GM12878 (cell line): Measurements from ENCODE around the gene FAM161B. TPM values are rescaled to one million over a fixed set of nuclear protein-coding genes. Genes with fewer than 3 reads are reported as not detected.

ENCODE experiments used
- ATAC-seq: fragments of 200-7000 bp; cut with Tn5 transposase; 3 replicates; pipeline ENCODE4 v1.9.1; 2020; ENCODE audit warnings: mild to moderate bottlenecking, moderate library complexity
- BruUV-seq: library from RNA; stranded (reverse); fragments of 400-500 nt; replicated peaks from 2 replicates; lab custom pipeline; 2021; lab: Mats Ljungman, UMichigan
- CTCF ChIA-PET: fragments of 300-600 bp; sonication (Branson Sonifier 250); formaldehyde crosslinking; extraction: SDS; loops from one replicate; lab custom pipeline; 2021; ENCODE audit warnings: inconsistent platforms; lab: Yijun Ruan, JAX
- POLR2A ChIA-PET: fragments of 350-600 bp; formaldehyde crosslinking; extraction: SDS; loops from one replicate; lab custom pipeline; 2021; ENCODE audit warnings: inconsistent platforms; lab: Charles Lee
- RAD21 ChIA-PET: fragments of 300-600 bp; sonication (Branson Sonifier 250); formaldehyde crosslinking; loops from one replicate; lab custom pipeline; 2023; ENCODE audit warnings: antibody characterized with exemption; ENCODE audit not compliant: unreplicated experiment; lab: Charles Lee
- SMC1A ChIA-PET: fragments of 300-600 bp; sonication (Branson Sonifier 250); formaldehyde crosslinking; loops from one replicate; lab custom pipeline; 2023; ENCODE audit not compliant: unreplicated experiment, uncharacterized antibody; lab: Charles Lee
- DNase-seq: peaks from one replicate; pipeline ENCODE4 v3.0.0-alpha.2; 2011; ENCODE audit warnings: low read depth, low spot score
- FAIRE-seq: peaks from 3 replicates; lab custom pipeline; 2011; peaks lifted over from hg19 to GRCh38; lab: Jason Lieb, UNC
- H2AFZ ChIP-seq: 2 replicates; pipeline ENCODE4 v1.6.0; 2011; ENCODE audit warnings: low read depth, low read length, control low read depth; ENCODE audit not compliant: control insufficient read depth
- H3K27ac ChIP-seq: 2 replicates; pipeline ENCODE4 v1.5.1; 2011; ENCODE audit warnings: control low read depth; ENCODE audit not compliant: control insufficient read depth, insufficient read depth
- H3K27me3 ChIP-seq, 2 experiments: replicated peaks in 1 of 2; 2 replicates each; pipeline versions ENCODE4 v1.6.0 to v1.6.1; 2011; ENCODE audit warnings: low read length in 1 of 2; ENCODE audit not compliant: control insufficient read depth in 2 of 2, insufficient read depth in 2 of 2
- H3K36me3 ChIP-seq, 2 experiments: 2 replicates each; pipeline ENCODE4 v1.5.1; 2011; ENCODE audit warnings: low read length in 1 of 2; ENCODE audit not compliant: control insufficient read depth in 2 of 2, insufficient read depth in 2 of 2
- H3K4me1 ChIP-seq: 2 replicates; pipeline ENCODE4 v1.6.1; 2011; ENCODE audit warnings: mild to moderate bottlenecking, low read length, moderate library complexity, mixed read lengths; ENCODE audit not compliant: control insufficient read depth, insufficient read depth
- H3K4me2 ChIP-seq: 2 replicates; pipeline ENCODE4 v1.6.0; 2011; ENCODE audit warnings: control low read depth; ENCODE audit not compliant: control insufficient read depth, insufficient read depth
- H3K4me3 ChIP-seq: fragments of 200-600 bp; sonication (generic); 2 replicates; pipeline ENCODE4 v1.5.1; 2016
- H3K79me2 ChIP-seq: 2 replicates; pipeline ENCODE4 v1.6.0; 2011; ENCODE audit warnings: low read length; ENCODE audit not compliant: control insufficient read depth, insufficient read depth
- H3K9ac ChIP-seq: 2 replicates; pipeline ENCODE4 v1.8.0; 2011; ENCODE audit warnings: low read length, control low read depth, mixed read lengths; ENCODE audit not compliant: control insufficient read depth, insufficient read depth
- H3K9me3 ChIP-seq: replicated peaks from 3 replicates; pipeline ENCODE4 v1.5.1; 2011; ENCODE audit warnings: mild to moderate bottlenecking, low read length; ENCODE audit not compliant: control insufficient read depth, insufficient read depth
- H4K20me1 ChIP-seq: 2 replicates; pipeline ENCODE4 v1.6.0; 2011; ENCODE audit not compliant: control insufficient read depth, insufficient read depth
- BCL11A ChIP-seq: IDR thresholded peaks from 2 replicates; pipeline ENCODE4 v1.6.1; 2011; ENCODE audit warnings: low read depth, low read length
- CREB1 ChIP-seq: IDR thresholded peaks from 2 replicates; pipeline ENCODE4 v1.6.1; 2012; ENCODE audit warnings: low read depth, mild to moderate bottlenecking, inconsistent platforms
- FOS ChIP-seq: IDR thresholded peaks from 3 replicates; pipeline ENCODE4 v1.6.1; 2011; ENCODE audit warnings: borderline replicate concordance; ENCODE audit not compliant: insufficient read length; ENCODE audit errors: extremely low read depth
- HDAC2 ChIP-seq: fragments of 200-600 bp; sonication (generic); IDR thresholded peaks from 2 replicates; pipeline ENCODE4 v1.6.1; 2017
- KAT2A ChIP-seq: conservative IDR thresholded peaks from 2 replicates; pipeline ENCODE4 v1.6.1; 2011; ENCODE audit warnings: low read depth, low read length; ENCODE audit not compliant: control insufficient read depth
- NBN ChIP-seq: fragments of 450-650 bp; IDR thresholded peaks from 2 replicates; pipeline ENCODE4 v1.6.1; 2016
- PKNOX1 ChIP-seq: fragments of 450-650 bp; IDR thresholded peaks from 2 replicates; pipeline ENCODE4 v1.6.1; 2016; ENCODE audit warnings: mild to moderate bottlenecking
- RBBP5 ChIP-seq: fragments of 200-600 bp; sonication (generic); conservative IDR thresholded peaks from 2 replicates; pipeline ENCODE4 v1.6.1; 2016
- SMAD1 ChIP-seq: fragments of 450-650 bp; IDR thresholded peaks from 2 replicates; pipeline ENCODE4 v1.6.1; 2018; ENCODE audit warnings: mild to moderate bottlenecking, low read depth; ENCODE audit not compliant: partially characterized antibody
- TCF7 ChIP-seq: IDR thresholded peaks from 2 replicates; pipeline ENCODE4 v1.6.1; 2014; ENCODE audit warnings: antibody characterized with exemption, borderline replicate concordance
- WRNIP1 ChIP-seq: IDR thresholded peaks from 2 replicates; pipeline ENCODE4 v1.6.1; 2011; ENCODE audit warnings: low read depth, low read length, improper control_type of control experiment, borderline replicate concordance
- ZNF592 ChIP-seq: fragments of 450-650 bp; IDR thresholded peaks from 2 replicates; pipeline ENCODE4 v1.6.1; 2017; ENCODE audit warnings: mild to moderate bottlenecking, moderate library complexity
- WGBS: methylation state at CpG from one replicate; pipeline ENCODE4 v1.1.6; 2016; ENCODE audit warnings: low lambda C conversion rate; ENCODE audit not compliant: insufficient replicate concordance, insufficient coverage; ENCODE audit errors: missing lambda C conversion rate; 5-methylcytosine and 5-hydroxymethylcytosine counted together
- in situ Hi-C: fragments of 300-500 bp; cut with MboI; formaldehyde crosslinking; loops from 9 replicates; pipeline ENCODE4 v1.14.3; 2018; ENCODE audit warnings: mixed read lengths
- intact Hi-C: fragments of 100-400 bp; cut with micrococcal nuclease; formaldehyde crosslinking; loops from one replicate; pipeline ENCODE4 v1.14.2; 2022; ENCODE audit not compliant: unreplicated experiment
- polyA plus RNA-seq, 11 experiments: library from polyadenylated mRNA; depleted of rRNA in 4 of 11; unstranded in 6 of 11; stranded (reverse) in 5 of 11; fragments of >200 nt; fragmentation: Nextera tagmentation in 4 of 11; fragmentation: Illumina TruSeq in 1 of 11; extraction: Ambion mirVana in 4 of 11; extraction: Trizol in 1 of 11; gene quantifications; 1 replicate in 1 of 11; 2 replicates in 10 of 11; pipeline versions ENCODE4 v1.2.1 to v1.2.3, GENCODE V29; 2011 to 2016; ENCODE audit warnings: inconsistent platforms in 2 of 11, missing spikeins in 2 of 11, low read depth in 1 of 11
- total RNA-seq, 4 experiments: library from RNA; depleted of rRNA in 3 of 4; stranded (reverse); fragments of >200 nt in 3 of 4; fragmentation: Illumina TruSeq in 1 of 4; extraction: Trizol in 1 of 4; gene quantifications; 2 replicates each; pipeline versions ENCODE4 v1.2.1 to v1.2.3, GENCODE V29; 2013 to 2021

Gene FAM161B
- total and polyA plus RNA-seq, 10 of the 15 experiments (the other 5 are each of a cell fraction or from before 2014, with no cell fraction given) = 0.33 to 1.2 (median 0.86) TPM

GRCh38 chr14:73937012-73937411 lies 12.9 kb downstream of the FAM161B start:
- WGBS = 97% methylated on average over 2 of the region's 2 CpGs

GRCh38 chr14:73936548-73936947 lies 13.3 kb downstream of the FAM161B start:
- no peak overlapping the region for H3K9ac ChIP-seq
- peaks cover 5 to 11% of the 10 kb centered on the region in 2 experiments; a peak in 3 of 4 replicates for H3K36me3 ChIP-seq
- CTCF ChIA-PET = interaction anchor here (1.4 to 1.6 kb wide), 5 partner anchors 10 to 223 kb away, joined by 3 to 6 read pairs (median 3); no protein-coding TSS in a partner anchor
- POLR2A ChIA-PET = interaction anchor here (0.6 kb wide), 1 partner anchor 15 kb away, joined by 4 read pairs; no protein-coding TSS in a partner anchor
- H3K4me2 ChIP-seq = no peak overlapping the region
- no peaks in the 10 kb centered on the region for H4K20me1 ChIP-seq
- BruUV-seq = no TSS peak
- intact Hi-C loops (no loop called here), in situ Hi-C loops (no loop called here)
- no peak for ATAC-seq
- no peaks in the 10 kb centered on the region for H3K79me2 ChIP-seq
- no peak overlapping the region for H3K4me3 ChIP-seq
- no peak overlapping the region for H2AFZ ChIP-seq
- FAIRE-seq = no peak
- RAD21 ChIA-PET = no interaction called here
- H3K4me1 ChIP-seq = no peaks in the 10 kb centered on the region
- no peaks in the 10 kb centered on the region for H3K27me3 ChIP-seq
- DNase-seq = no peak
- SMC1A ChIA-PET = interaction anchor here (0.8 to 1.4 kb wide), 3 partner anchors 10 to 208 kb away, joined by 3 to 4 read pairs (median 3); no protein-coding TSS in a partner anchor
- no peak overlapping the region for H3K27ac ChIP-seq
- no peaks in the 10 kb centered on the region for H3K9me3 ChIP-seq
- WGBS = 100% methylated on average over 1 of the region's 1 CpG
- TF ChIP-seq FOS (no peak), KAT2A (no peak), CREB1 (no peak), ZNF592 (no peak), BCL11A (no peak), SMAD1 (no peak), TCF7 (no peak)

More at GRCh38 chr14:73937012-73937411, 12.9 kb downstream of the FAM161B start:
- no peaks in the 10 kb centered on the region for H3K27me3 ChIP-seq
- in situ Hi-C loops = no loop called here
- no peak overlapping the region for H3K27ac ChIP-seq
- TF ChIP-seq WRNIP1 = no peak
- TF ChIP-seq PKNOX1 = no peak
- TF ChIP-seq NBN = no peak
- TF ChIP-seq RBBP5 = no peak
- no peak for TF ChIP-seq HDAC2
- FAIRE-seq (no peak), DNase-seq (no peak), ATAC-seq (no peak)
- no peaks in the 10 kb centered on the region for H4K20me1 ChIP-seq
- SMC1A ChIA-PET = interaction anchor here (1.1 to 1.4 kb wide), 2 partner anchors 10 to 33 kb away, joined by 3 to 4 read pairs; no protein-coding TSS in a partner anchor
- RAD21 ChIA-PET = no interaction called here
- H3K4me1 ChIP-seq = no peaks in the 10 kb centered on the region
- CTCF ChIA-PET = no interaction called here
- intact Hi-C loops = no loop called here
- H3K4me2 ChIP-seq = no peak overlapping the region
- no peak overlapping the region for H3K9ac ChIP-seq
- no peak overlapping the region for H2AFZ ChIP-seq
- H3K36me3 ChIP-seq = peaks cover 3 to 7% of the 10 kb centered on the region in 2 experiments; a peak in 3 of 4 replicates
- H3K4me3 ChIP-seq = no peak overlapping the region
- POLR2A ChIA-PET = no interaction called here
- no peaks in the 10 kb centered on the region for H3K79me2 ChIP-seq
- no peaks in the 10 kb centered on the region for H3K9me3 ChIP-seq
- no TSS peak for BruUV-seq
